ENCODE data around the gene PATJ. TPM values are rescaled to one million over a fixed set of nuclear protein-coding genes. Genes with fewer than 3 reads are reported as not detected.

PATJ gene
- polyA plus RNA-seq, 4 donors: 11.5 to 41.5 (median 16.2) TPM

GRCh38 chr1:62012836-62013235, 270.6 kb downstream of the PATJ start:
- DNase-seq: no peak
- no peak overlapping the region for H3K27ac ChIP-seq (ENCODE audit: low read depth in 1 of 3, low read length in 2 of 3)
- no peak overlapping the region for H3K4me3 ChIP-seq (ENCODE audit: low read depth in 1 of 3, low read length in 3 of 3)
- FAIRE-seq: no peak
- peaks cover 0 to 10% (median 0%) of the 10 kb centered on the region in 3 donors for H3K36me3 ChIP-seq (ENCODE audit: control insufficient read depth in 3 of 3, insufficient read depth in 2 of 3, low read depth in 1 of 3, low read length in 3 of 3)
- 72 to 91% (median 91%) methylated on average over 6 of the region's 6 CpGs for WGBS, 3 donors
- H3K27me3 ChIP-seq (ENCODE audit: control insufficient read depth in 3 of 3, insufficient read depth in 3 of 3, low read length in 3 of 3): no peaks in the 10 kb centered on the region
- no peaks in the 10 kb centered on the region for H3K9me3 ChIP-seq (ENCODE audit: control insufficient read depth in 2 of 2, insufficient read depth in 1 of 2, low read depth in 1 of 2, low read length in 1 of 2)
- no peaks in the 10 kb centered on the region for H3K4me1 ChIP-seq (ENCODE audit: control insufficient read depth in 3 of 3, insufficient read depth in 2 of 3, low read depth in 1 of 3, low read length in 2 of 3)

GRCh38 chr1:62013264-62013663, 271.0 kb downstream of the PATJ start:
- WGBS, 3 donors: 88 to 93% (median 93%) methylated on average over 5 of the region's 5 CpGs
- DNase-seq: no peak
- H3K9me3 ChIP-seq (ENCODE audit: control insufficient read depth in 2 of 2, insufficient read depth in 1 of 2, low read depth in 1 of 2, low read length in 1 of 2): no peaks in the 10 kb centered on the region
- no peak for FAIRE-seq
- H3K27ac ChIP-seq (ENCODE audit: low read depth in 1 of 3, low read length in 2 of 3): no peak overlapping the region
- no peaks in the 10 kb centered on the region for H3K4me1 ChIP-seq (ENCODE audit: control insufficient read depth in 3 of 3, insufficient read depth in 2 of 3, low read depth in 1 of 3, low read length in 2 of 3)
- H3K4me3 ChIP-seq (ENCODE audit: low read depth in 1 of 3, low read length in 3 of 3): no peak overlapping the region
- no peaks in the 10 kb centered on the region for H3K27me3 ChIP-seq (ENCODE audit: control insufficient read depth in 3 of 3, insufficient read depth in 3 of 3, low read length in 3 of 3)
- H3K36me3 ChIP-seq (ENCODE audit: control insufficient read depth in 3 of 3, insufficient read depth in 2 of 3, low read depth in 1 of 3, low read length in 3 of 3): peaks cover 0 to 10% (median 0%) of the 10 kb centered on the region in 3 donors

- Histone ChIP-seq H3K4me3 (ENCODE audit: low read depth in 1 of 3, low read length in 3 of 3) (no peak overlapping the region), H3K27ac (ENCODE audit: low read depth in 1 of 3, low read length in 2 of 3) (no peak overlapping the region), H3K27me3 (ENCODE audit: control insufficient read depth in 3 of 3, insufficient read depth in 3 of 3, low read length in 3 of 3) (no peaks in the 10 kb centered on the region), H3K4me1 (ENCODE audit: control insufficient read depth in 3 of 3, insufficient read depth in 2 of 3, low read depth in 1 of 3, low read length in 2 of 3) (no peaks in the 10 kb centered on the region), H3K9me3 (ENCODE audit: control insufficient read depth in 2 of 2, insufficient read depth in 1 of 2, low read depth in 1 of 2, low read length in 1 of 2) (no peaks in the 10 kb centered on the region), H3K36me3 (ENCODE audit: control insufficient read depth in 3 of 3, insufficient read depth in 2 of 3, low read depth in 1 of 3, low read length in 3 of 3) (peaks cover 0 to 3% (median 3%) of the 10 kb centered on the region in 3 donors)
- WGBS, 3 donors: 82 to 93% (median 93%) methylated on average over 6 of the region's 6 CpGs
- DNase-seq (no peak), FAIRE-seq (no peak)
Measured at GRCh38 chr1:62022382-62022983, 280.2 kb downstream of the PATJ start.

DNA sequence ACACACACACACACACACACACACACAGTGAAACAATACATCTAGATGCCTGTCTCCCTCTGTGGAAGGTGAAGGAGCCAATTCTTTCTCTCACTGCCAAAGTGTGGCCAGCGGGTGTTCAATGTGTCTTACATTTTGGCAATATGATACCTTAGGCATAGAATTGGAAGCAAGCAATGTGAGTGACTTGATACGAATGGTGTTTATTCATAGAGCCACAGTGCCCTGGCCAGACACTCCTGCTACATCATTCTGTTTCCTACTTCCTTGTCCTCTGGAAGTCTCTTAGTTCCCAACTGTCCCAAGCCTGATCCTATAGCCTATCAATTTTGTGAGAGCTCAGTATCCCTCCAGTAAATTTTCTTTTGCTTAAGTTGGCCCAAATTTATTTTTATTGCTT, 282.4 kb downstream of the PATJ start:
- Histone ChIP-seq H3K4me1 (ENCODE audit: control insufficient read depth in 3 of 3, insufficient read depth in 2 of 3, low read depth in 1 of 3, low read length in 2 of 3) (no peaks in the 10 kb centered on the region), H3K9me3 (ENCODE audit: control insufficient read depth in 2 of 2, insufficient read depth in 1 of 2, low read depth in 1 of 2, low read length in 1 of 2) (peaks cover 0 to 5% of the 10 kb centered on the region in 2 donors), H3K27ac (ENCODE audit: low read depth in 1 of 3, low read length in 2 of 3) (no peak overlapping the region), H3K4me3 (ENCODE audit: low read depth in 1 of 3, low read length in 3 of 3) (no peak overlapping the region), H3K27me3 (ENCODE audit: control insufficient read depth in 3 of 3, insufficient read depth in 3 of 3, low read length in 3 of 3) (no peaks in the 10 kb centered on the region), H3K36me3 (ENCODE audit: control insufficient read depth in 3 of 3, insufficient read depth in 2 of 3, low read depth in 1 of 3, low read length in 3 of 3) (peaks cover 0 to 10% (median 7%) of the 10 kb centered on the region in 3 donors)
- DNase-seq (no peak), FAIRE-seq (no peak)
- WGBS, 3 donors: 89 to 98% (median 92%) methylated on average over 2 of the region's 2 CpGs

DNA sequence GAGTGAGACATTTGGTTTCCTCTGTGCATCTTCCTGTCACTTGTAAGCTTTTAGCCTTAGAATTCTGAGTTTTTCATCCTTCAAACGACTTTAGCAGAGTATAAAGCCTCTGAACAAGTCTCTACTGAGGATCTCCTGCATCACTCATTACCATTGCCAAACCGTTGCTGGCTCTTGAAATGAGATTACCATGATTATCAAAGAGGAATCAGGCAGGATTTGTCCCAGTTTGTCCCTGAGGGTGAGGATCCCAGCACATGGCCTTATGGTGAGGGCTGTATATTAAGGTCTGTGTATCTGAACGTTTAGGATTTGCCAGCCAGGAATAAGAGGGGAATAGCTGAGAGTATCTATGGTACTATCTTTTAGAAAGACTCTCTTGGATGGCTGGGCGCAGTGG, 282.9 kb downstream of the PATJ start:
- H3K4me3 ChIP-seq (ENCODE audit: low read depth in 1 of 3, low read length in 3 of 3): no peak overlapping the region
- no peaks in the 10 kb centered on the region for H3K4me1 ChIP-seq (ENCODE audit: control insufficient read depth in 3 of 3, insufficient read depth in 2 of 3, low read depth in 1 of 3, low read length in 2 of 3)
- no peak overlapping the region for H3K27ac ChIP-seq (ENCODE audit: low read depth in 1 of 3, low read length in 2 of 3)
- H3K9me3 ChIP-seq (ENCODE audit: control insufficient read depth in 2 of 2, insufficient read depth in 1 of 2, low read depth in 1 of 2, low read length in 1 of 2): peaks cover 0 to 5% of the 10 kb centered on the region in 2 donors
- H3K27me3 ChIP-seq (ENCODE audit: control insufficient read depth in 3 of 3, insufficient read depth in 3 of 3, low read length in 3 of 3): no peaks in the 10 kb centered on the region
- no peak for DNase-seq
- FAIRE-seq: no peak
- H3K36me3 ChIP-seq (ENCODE audit: control insufficient read depth in 3 of 3, insufficient read depth in 2 of 3, low read depth in 1 of 3, low read length in 3 of 3): peaks cover 0 to 7% (median 5%) of the 10 kb centered on the region in 3 donors
- 70 to 84% (median 78%) methylated on average over 4 of the region's 4 CpGs for WGBS, 3 donors

DNA sequence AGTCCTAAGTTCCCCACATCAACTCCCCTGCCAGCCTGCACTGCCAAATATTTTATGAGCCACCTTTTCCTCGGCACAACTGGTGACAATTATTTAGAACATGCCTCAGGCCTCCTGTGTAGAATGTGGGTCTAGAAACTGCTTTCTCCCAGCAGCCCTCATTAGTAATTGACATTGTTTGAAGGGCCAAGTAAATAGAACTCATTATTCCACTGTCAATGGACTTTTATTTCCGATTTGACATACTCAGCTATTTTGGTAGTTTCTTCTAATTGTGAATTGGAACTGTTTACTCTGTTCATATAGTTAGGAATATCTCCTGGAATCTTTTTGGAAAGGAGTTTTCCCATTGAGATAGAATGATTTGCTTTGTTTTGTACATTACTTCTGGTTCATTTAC, 283.6 kb downstream of the PATJ start:
- FAIRE-seq: no peak
- DNase-seq: no peak
- WGBS, 3 donors: 88 to 98% (median 98%) methylated on average over 2 of the region's 2 CpGs
- H3K4me3 ChIP-seq (ENCODE audit: low read depth in 1 of 3, low read length in 3 of 3): no peak overlapping the region
- H3K27me3 ChIP-seq (ENCODE audit: control insufficient read depth in 3 of 3, insufficient read depth in 3 of 3, low read length in 3 of 3): no peaks in the 10 kb centered on the region
- no peak overlapping the region for H3K27ac ChIP-seq (ENCODE audit: low read depth in 1 of 3, low read length in 2 of 3)
- H3K36me3 ChIP-seq (ENCODE audit: control insufficient read depth in 3 of 3, insufficient read depth in 2 of 3, low read depth in 1 of 3, low read length in 3 of 3): peaks cover 0 to 7% (median 5%) of the 10 kb centered on the region in 3 donors
- H3K9me3 ChIP-seq (ENCODE audit: control insufficient read depth in 2 of 2, insufficient read depth in 1 of 2, low read depth in 1 of 2, low read length in 1 of 2): peaks cover 0 to 5% of the 10 kb centered on the region in 2 donors
- H3K4me1 ChIP-seq (ENCODE audit: control insufficient read depth in 3 of 3, insufficient read depth in 2 of 3, low read depth in 1 of 3, low read length in 2 of 3): no peaks in the 10 kb centered on the region

DNA sequence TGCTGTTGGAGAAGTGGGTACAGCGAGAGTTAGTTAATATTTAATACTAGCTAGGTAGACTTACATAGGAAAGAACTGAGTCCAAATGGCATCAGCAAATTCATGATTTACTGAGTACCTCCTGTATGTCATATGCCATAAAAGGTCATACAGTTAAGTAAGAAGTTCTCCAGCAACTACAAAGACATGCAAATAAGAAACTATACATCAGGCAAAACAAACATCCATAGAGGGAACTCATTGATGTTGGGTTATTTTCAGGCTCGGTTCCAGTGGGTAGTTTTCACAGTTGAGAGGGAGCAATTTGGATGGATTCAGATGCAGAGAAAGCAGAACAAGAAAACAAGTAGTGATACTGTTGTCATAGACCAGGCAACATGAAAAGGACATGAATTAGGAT, 287.4 kb downstream of the PATJ start:
- H3K27me3 ChIP-seq (ENCODE audit: control insufficient read depth in 3 of 3, insufficient read depth in 3 of 3, low read length in 3 of 3): no peaks in the 10 kb centered on the region
- no peak for DNase-seq
- H3K4me3 ChIP-seq (ENCODE audit: low read depth in 1 of 3, low read length in 3 of 3): no peak overlapping the region
- 88 to 94% (median 92%) methylated on average over 2 of the region's 2 CpGs for WGBS, 3 donors
- no peak overlapping the region for H3K27ac ChIP-seq (ENCODE audit: low read depth in 1 of 3, low read length in 2 of 3)
- H3K9me3 ChIP-seq (ENCODE audit: control insufficient read depth in 2 of 2, insufficient read depth in 1 of 2, low read depth in 1 of 2, low read length in 1 of 2): peaks cover 0 to 5% of the 10 kb centered on the region in 2 donors
- peaks cover 0 to 10% (median 5%) of the 10 kb centered on the region in 3 donors for H3K36me3 ChIP-seq (ENCODE audit: control insufficient read depth in 3 of 3, insufficient read depth in 2 of 3, low read depth in 1 of 3, low read length in 3 of 3)
- no peak for FAIRE-seq
- no peaks in the 10 kb centered on the region for H3K4me1 ChIP-seq (ENCODE audit: control insufficient read depth in 3 of 3, insufficient read depth in 2 of 3, low read depth in 1 of 3, low read length in 2 of 3)

DNA sequence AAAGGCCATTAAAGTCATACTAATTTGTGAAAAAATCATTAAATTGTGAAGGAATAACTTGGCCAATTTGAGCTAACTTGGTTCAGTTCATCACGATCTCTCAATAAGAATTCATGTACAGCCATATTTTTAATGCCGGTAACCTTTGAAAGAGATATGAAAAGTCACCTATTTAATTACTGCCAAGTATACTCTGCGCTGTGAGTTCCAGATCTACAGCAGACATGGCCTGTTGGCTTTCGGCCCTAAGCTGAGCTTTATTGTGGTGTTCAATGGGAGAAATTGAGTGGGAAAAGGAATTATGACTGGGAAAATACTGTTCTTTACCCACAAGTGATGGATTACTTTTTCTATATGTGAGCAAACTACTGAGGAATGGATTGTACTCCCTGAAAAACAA, 292.5 kb downstream of the PATJ start:
- Histone ChIP-seq H3K4me1 (ENCODE audit: control insufficient read depth in 3 of 3, insufficient read depth in 2 of 3, low read depth in 1 of 3, low read length in 2 of 3) (no peaks in the 10 kb centered on the region), H3K36me3 (ENCODE audit: control insufficient read depth in 3 of 3, insufficient read depth in 2 of 3, low read depth in 1 of 3, low read length in 3 of 3) (peaks cover 0 to 6% (median 0%) of the 10 kb centered on the region in 3 donors), H3K9me3 (ENCODE audit: control insufficient read depth in 2 of 2, insufficient read depth in 1 of 2, low read depth in 1 of 2, low read length in 1 of 2) (no peaks in the 10 kb centered on the region), H3K27ac (ENCODE audit: low read depth in 1 of 3, low read length in 2 of 3) (no peak overlapping the region), H3K27me3 (ENCODE audit: control insufficient read depth in 3 of 3, insufficient read depth in 3 of 3, low read length in 3 of 3) (no peaks in the 10 kb centered on the region), H3K4me3 (ENCODE audit: low read depth in 1 of 3, low read length in 3 of 3) (no peak overlapping the region)
- DNase-seq (no peak), FAIRE-seq (no peak)
- WGBS, 3 donors: 73 to 86% (median 73%) methylated on average over 4 of the region's 4 CpGs

DNA sequence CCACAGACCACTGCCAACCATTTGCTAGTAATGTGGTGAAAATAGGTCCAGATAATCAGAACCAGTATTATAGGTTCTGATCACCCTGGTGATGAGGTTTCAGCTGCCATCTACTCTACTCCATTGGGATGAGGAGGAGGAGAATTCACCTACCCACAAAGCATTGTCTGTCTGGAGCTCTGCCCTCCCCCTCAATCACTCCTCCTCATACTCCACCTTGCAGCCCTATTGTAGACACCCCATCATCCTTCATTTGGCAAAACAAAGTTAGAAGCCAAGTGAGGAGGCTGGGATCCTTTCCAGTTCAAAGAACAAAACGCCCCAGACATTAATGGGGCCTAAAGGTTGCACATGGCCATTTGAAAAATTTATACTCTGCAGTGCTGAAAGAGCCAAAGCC, 295.0 kb downstream of the PATJ start:
- Histone ChIP-seq H3K4me1 (ENCODE audit: control insufficient read depth in 3 of 3, insufficient read depth in 2 of 3, low read depth in 1 of 3, low read length in 2 of 3) (no peaks in the 10 kb centered on the region), H3K27ac (ENCODE audit: low read depth in 1 of 3, low read length in 2 of 3) (no peak overlapping the region), H3K27me3 (ENCODE audit: control insufficient read depth in 3 of 3, insufficient read depth in 3 of 3, low read length in 3 of 3) (no peaks in the 10 kb centered on the region), H3K4me3 (ENCODE audit: low read depth in 1 of 3, low read length in 3 of 3) (no peak overlapping the region), H3K9me3 (ENCODE audit: control insufficient read depth in 2 of 2, insufficient read depth in 1 of 2, low read depth in 1 of 2, low read length in 1 of 2) (no peaks in the 10 kb centered on the region), H3K36me3 (ENCODE audit: control insufficient read depth in 3 of 3, insufficient read depth in 2 of 3, low read depth in 1 of 3, low read length in 3 of 3) (peaks cover 0 to 6% (median 0%) of the 10 kb centered on the region in 3 donors)
- FAIRE-seq (no peak), DNase-seq (no peak)
- WGBS, 3 donors: 48 to 73% (median 71%) methylated on average over 1 of the region's 1 CpG
